HUES6 (cell line): ENCODE data around the gene HSPA12B.

Experiments used
- H3K27ac ChIP-seq: 2 replicates; pipeline ENCODE4 v1.7.0; 2013; ENCODE audit warnings: low read depth, mild to moderate bottlenecking, low read length, inconsistent platforms
- H3K27me3 ChIP-seq: 2 replicates; pipeline ENCODE4 v1.6.1; 2013; ENCODE audit warnings: low read length; ENCODE audit not compliant: control insufficient read depth, insufficient read depth
- H3K36me3 ChIP-seq: 2 replicates; pipeline ENCODE4 v1.6.1; 2013; ENCODE audit warnings: low read length; ENCODE audit not compliant: control insufficient read depth, insufficient read depth
- H3K4me1 ChIP-seq: 2 replicates; pipeline ENCODE4 v1.6.1; 2013; ENCODE audit warnings: low read length; ENCODE audit not compliant: control insufficient read depth, insufficient read depth
- H3K4me3 ChIP-seq: 2 replicates; pipeline ENCODE4 v1.5.1; 2013; ENCODE audit warnings: low read depth, low read length
- H3K9ac ChIP-seq: one replicate; pipeline ENCODE4 v1.6.1; 2013; ENCODE audit warnings: mild to moderate bottlenecking, low read length
- H3K9me3 ChIP-seq: 2 replicates; pipeline ENCODE4 v1.6.1; 2013; ENCODE audit warnings: low read depth, low read length; ENCODE audit not compliant: control insufficient read depth, insufficient read depth

HSPA12B gene

GRCh38 chr20:3705491-3705969 lies 27.0 kb upstream of the HSPA12B start:
- H3K9ac ChIP-seq: no peak overlapping the region
- no peaks in the 10 kb centered on the region; the same call in 1 of the 2 replicates for H3K27me3 ChIP-seq
- H3K36me3 ChIP-seq: no peaks in the 10 kb centered on the region
- no peaks in the 10 kb centered on the region for H3K9me3 ChIP-seq
- H3K27ac ChIP-seq: no peak overlapping the region
- H3K4me1 ChIP-seq: 0 out of 2 replicates have a peak, but pooled peaks cover 3% of the 10 kb centered on the region
- no peak overlapping the region for H3K4me3 ChIP-seq

GRCh38 chr20:3705970-3706739 lies 26.3 kb upstream of the HSPA12B start:
- Histone ChIP-seq H3K36me3 (no peaks in the 10 kb centered on the region), H3K27ac (no peak overlapping the region), H3K9ac (no peak overlapping the region), H3K9me3 (no peaks in the 10 kb centered on the region), H3K4me3 (no peak overlapping the region), H3K27me3 (no peaks in the 10 kb centered on the region; the same call in 1 of the 2 replicates), H3K4me1 (0 out of 2 replicates have a peak, but pooled peaks cover 6% of the 10 kb centered on the region)

- Histone ChIP-seq H3K27me3 (no peaks in the 10 kb centered on the region; the same call in 1 of the 2 replicates), H3K4me3 (no peak overlapping the region), H3K27ac (no peak overlapping the region), H3K36me3 (no peaks in the 10 kb centered on the region), H3K9me3 (no peaks in the 10 kb centered on the region), H3K9ac (no peak overlapping the region), H3K4me1 (0 out of 2 replicates have a peak, but pooled peaks cover 6% of the 10 kb centered on the region)
Measured at GRCh38 chr20:3706774-3707507, 25.5 kb upstream of the HSPA12B start.

- Histone ChIP-seq H3K9ac (no peak overlapping the region), H3K27me3 (no peaks in the 10 kb centered on the region), H3K4me1 (0 out of 2 replicates have a peak, but pooled peaks cover 6% of the 10 kb centered on the region), H3K36me3 (no peaks in the 10 kb centered on the region), H3K27ac (no peak overlapping the region), H3K4me3 (no peak overlapping the region), H3K9me3 (no peaks in the 10 kb centered on the region)
Measured at GRCh38 chr20:3707508-3707899, 25.0 kb upstream of the HSPA12B start.

GRCh38 chr20:3710011-3710466 lies 22.4 kb upstream of the HSPA12B start:
- no peak overlapping the region for H3K27ac ChIP-seq
- H3K27me3 ChIP-seq: no peaks in the 10 kb centered on the region
- no peak overlapping the region for H3K9ac ChIP-seq
- H3K36me3 ChIP-seq: no peaks in the 10 kb centered on the region
- no peaks in the 10 kb centered on the region for H3K9me3 ChIP-seq
- 0 out of 2 replicates have a peak, but pooled peaks cover 6% of the 10 kb centered on the region for H3K4me1 ChIP-seq
- H3K4me3 ChIP-seq: no peak overlapping the region

GRCh38 chr20:3710703-3711483 lies 21.6 kb upstream of the HSPA12B start:
- no peak overlapping the region for H3K4me3 ChIP-seq
- no peaks in the 10 kb centered on the region for H3K27me3 ChIP-seq
- H3K27ac ChIP-seq: no peak overlapping the region
- H3K4me1 ChIP-seq: 0 out of 2 replicates have a peak, but pooled peaks cover 6% of the 10 kb centered on the region
- H3K9ac ChIP-seq: no peak overlapping the region
- no peaks in the 10 kb centered on the region for H3K36me3 ChIP-seq
- H3K9me3 ChIP-seq: no peaks in the 10 kb centered on the region

- no peak overlapping the region for H3K4me3 ChIP-seq
- no peaks in the 10 kb centered on the region for H3K27me3 ChIP-seq
- 0 out of 2 replicates have a peak, but pooled peaks cover 6% of the 10 kb centered on the region for H3K4me1 ChIP-seq
- no peak overlapping the region for H3K27ac ChIP-seq
- H3K9me3 ChIP-seq: no peaks in the 10 kb centered on the region
- no peaks in the 10 kb centered on the region for H3K36me3 ChIP-seq
- no peak overlapping the region for H3K9ac ChIP-seq
Measured at GRCh38 chr20:3711484-3711941, 21.0 kb upstream of the HSPA12B start.

- no peak within 1 kb of the TSS for H3K27ac ChIP-seq
- 0 out of 2 replicates have a peak, but pooled peaks cover 6% of the 10 kb centered on the region for H3K4me1 ChIP-seq
- no peak within 1 kb of the TSS for H3K4me3 ChIP-seq
- H3K36me3 ChIP-seq: no peaks in the 10 kb centered on the region
- H3K9me3 ChIP-seq: no peaks in the 10 kb centered on the region
- no peak within 1 kb of the TSS for H3K9ac ChIP-seq
- no peaks in the 10 kb centered on the region for H3K27me3 ChIP-seq
Measured at GRCh38 chr20:3712279-3712873, 20.1 kb upstream of the HSPA12B start, which contains the start of gene SIGLEC1. TSS of gene SIGLEC1 (minus strand) at chr20:3712600. CDS start at chr20:3707128, 5,472 bp downstream.

- Histone ChIP-seq H3K9ac (no peak overlapping the region), H3K4me3 (no peak overlapping the region), H3K9me3 (no peaks in the 10 kb centered on the region), H3K27ac (no peak overlapping the region), H3K4me1 (0 out of 2 replicates have a peak, but pooled peaks cover 6% of the 10 kb centered on the region), H3K27me3 (no peaks in the 10 kb centered on the region), H3K36me3 (no peaks in the 10 kb centered on the region)
Measured at GRCh38 chr20:3714092-3714491, 18.4 kb upstream of the HSPA12B start.

- Histone ChIP-seq H3K9me3 (no peaks in the 10 kb centered on the region), H3K27ac (no peak overlapping the region), H3K4me3 (no peak overlapping the region), H3K36me3 (no peaks in the 10 kb centered on the region), H3K27me3 (peaks cover 5% of the 10 kb centered on the region; the same call in 1 of the 2 replicates), H3K4me1 (no peaks in the 10 kb centered on the region), H3K9ac (no peak overlapping the region)
Measured at GRCh38 chr20:3716195-3716834, 16.2 kb upstream of the HSPA12B start.
